ENCODE data around the gene AGA.

- no peak for TF ChIP-seq CTCF (IDR thresholded peaks at IDR 0.05 in 2 of 3, conservative IDR thresholded peaks at IDR 0.05 in 1 of 3; ENCODE audit: borderline replicate concordance in 1 of 3, insufficient read depth in 1 of 3, low read depth in 2 of 3, low read length in 2 of 3)
- no peak for TF ChIP-seq REST (IDR thresholded peaks at IDR 0.05; ENCODE audit: low read depth)
- TF ChIP-seq JUND (IDR thresholded peaks at IDR 0.05), result no peak
- TF ChIP-seq EGR1 (IDR thresholded peaks at IDR 0.05; ENCODE audit: low read depth), result no peak
- TF ChIP-seq POLR2A (IDR thresholded peaks at IDR 0.05; ENCODE audit: borderline replicate concordance, extremely low read depth, insufficient read depth, insufficient read length), result no peak
- no peak for TF ChIP-seq EZH2 (IDR thresholded peaks at IDR 0.05)
Measured at GRCh38 chr4:177413076-177413475, 29.2 kb downstream of the AGA start.
